CD14-positive monocyte (primary cell): ENCODE data around the gene TNFRSF14. TPM values are rescaled to one million over a fixed set of nuclear protein-coding genes. Genes with fewer than 3 reads are reported as not detected.

Experiments
- DNase-seq, 3 donors: peaks; one replicate each; pipeline ENCODE4 v3.0.0-alpha.2; 2011 to 2022
- H2AFZ ChIP-seq: 2 replicates; pipeline ENCODE4 v1.6.0; 2012; ENCODE audit warnings: mild to moderate bottlenecking, low read depth, low read length, inconsistent platforms; ENCODE audit not compliant: insufficient read depth, poor library complexity, severe bottlenecking
- H3K27ac ChIP-seq, 2 donors: 1 replicate in 1 of 2; 2 replicates in 1 of 2; pipeline ENCODE4 v1.5.1; 2012 to 2013; ENCODE audit warnings: low read length in 2 of 2, control low read depth in 1 of 2, inconsistent platforms in 1 of 2, low read depth in 1 of 2, mild to moderate bottlenecking in 1 of 2
- H3K27me3 ChIP-seq, 2 donors: one replicate each; pipeline versions ENCODE4 v1.6.0 to v1.6.1; 2011 to 2013; ENCODE audit warnings: low read length in 2 of 2; ENCODE audit not compliant: control insufficient read depth in 2 of 2, insufficient read depth in 2 of 2
- H3K36me3 ChIP-seq, 2 donors: replicated peaks in 1 of 2; 1 replicate in 1 of 2; 2 replicates in 1 of 2; pipeline versions ENCODE4 v1.5.1 to v1.6.1; 2012 to 2013; ENCODE audit warnings: low read length in 2 of 2, control low read depth in 1 of 2, inconsistent platforms in 1 of 2, mild to moderate bottlenecking in 1 of 2; ENCODE audit not compliant: insufficient read depth in 2 of 2, control insufficient read depth in 1 of 2
- H3K4me1 ChIP-seq, 2 donors: 1 replicate in 1 of 2; 2 replicates in 1 of 2; pipeline versions ENCODE4 v1.5.1 to v1.6.1; 2012 to 2013; ENCODE audit warnings: low read length in 2 of 2, control low read depth in 1 of 2, inconsistent platforms in 1 of 2, mild to moderate bottlenecking in 1 of 2, moderate library complexity in 1 of 2; ENCODE audit not compliant: insufficient read depth in 2 of 2, control insufficient read depth in 1 of 2
- H3K4me2 ChIP-seq: replicated peaks from 2 replicates; pipeline ENCODE3; 2012; ENCODE audit warnings: low read length, moderate library complexity, mild to moderate bottlenecking; ENCODE audit not compliant: poor library complexity, severe bottlenecking; ENCODE audit errors: extremely low read depth
- H3K4me3 ChIP-seq, 3 experiments: fragments of 200-600 bp in 1 of 3; sonication (generic) in 1 of 3; replicated peaks in 1 of 3; 1 replicate in 2 of 3; 2 replicates in 1 of 3; pipeline ENCODE4 v1.5.1; 2011 to 2013; ENCODE audit warnings: low read length in 3 of 3, mild to moderate bottlenecking in 3 of 3, control low read depth in 2 of 3, low read depth in 2 of 3, inconsistent platforms in 1 of 3, moderate library complexity in 1 of 3
- H3K79me2 ChIP-seq: 2 replicates; pipeline ENCODE4 v1.6.0; 2012; ENCODE audit warnings: mild to moderate bottlenecking, control low read depth, inconsistent platforms, low read length, moderate library complexity; ENCODE audit not compliant: insufficient read depth
- H3K9ac ChIP-seq: 2 replicates; pipeline ENCODE4 v1.6.0; 2017; ENCODE audit warnings: low read length, mild to moderate bottlenecking; ENCODE audit not compliant: insufficient read depth, poor library complexity, severe bottlenecking
- H3K9me3 ChIP-seq, 2 donors: replicated peaks in 1 of 2; 1 replicate in 1 of 2; 2 replicates in 1 of 2; pipeline versions ENCODE4 v1.5.1 to v1.6.1; 2012 to 2013; ENCODE audit warnings: low read length in 2 of 2, control low read depth in 1 of 2; ENCODE audit not compliant: control insufficient read depth in 1 of 2, insufficient read depth in 1 of 2
- H4K20me1 ChIP-seq: 2 replicates; pipeline ENCODE4 v1.6.0; 2012; ENCODE audit warnings: mild to moderate bottlenecking, low read length, control low read depth, moderate library complexity; ENCODE audit not compliant: insufficient read depth
- H3K27ac Mint-ChIP-seq, 7 donors: one replicate each; pipeline ENCODE4 v1.8.0; 2020; ENCODE audit warnings: mild to moderate bottlenecking in 7 of 7, mixed read lengths in 7 of 7, moderate library complexity in 6 of 7, inconsistent platforms in 2 of 7
- H3K27me3 Mint-ChIP-seq, 3 donors: one replicate each; pipeline ENCODE4 v1.8.0; 2021 to 2022; ENCODE audit warnings: low read depth in 3 of 3, mild to moderate bottlenecking in 3 of 3, mixed read lengths in 3 of 3, moderate library complexity in 3 of 3, inconsistent platforms in 1 of 3
- H3K36me3 Mint-ChIP-seq, 2 donors: one replicate each; pipeline ENCODE4 v1.8.0; 2020; ENCODE audit warnings: mixed read lengths in 2 of 2, inconsistent platforms in 1 of 2, mild to moderate bottlenecking in 1 of 2
- H3K4me1 Mint-ChIP-seq: one replicate; pipeline ENCODE4 v1.8.0; 2020; ENCODE audit warnings: mild to moderate bottlenecking, mixed read lengths
- H3K4me3 Mint-ChIP-seq, 2 donors: one replicate each; pipeline ENCODE4 v1.8.0; 2020; ENCODE audit warnings: mild to moderate bottlenecking in 2 of 2, mixed read lengths in 2 of 2, moderate library complexity in 1 of 2
- H3K9me3 Mint-ChIP-seq, 7 donors: one replicate each; pipeline ENCODE4 v1.8.0; 2020 to 2022; ENCODE audit warnings: mixed read lengths in 7 of 7, mild to moderate bottlenecking in 6 of 7, moderate library complexity in 6 of 7, inconsistent platforms in 2 of 7
- CTCF ChIP-seq: fragments of 200-600 bp; IDR thresholded peaks from one replicate; pipeline ENCODE4 v1.8.0; 2022; ENCODE audit warnings: antibody characterized with exemption, mild to moderate bottlenecking
- WGBS: methylation state at CpG from one replicate; pipeline ENCODE4 v1.1.5; 2013; ENCODE audit warnings: missing lambda C conversion rate; ENCODE audit not compliant: insufficient coverage; 5-methylcytosine and 5-hydroxymethylcytosine counted together
- intact Hi-C, 2 donors: fragments of 100-400 bp; cut with micrococcal nuclease; formaldehyde crosslinking; loops; one replicate each; pipeline versions ENCODE4 v1.15.0 to v1.15.1; 2023
- polyA plus RNA-seq, 3 donors: library from polyadenylated mRNA; depleted of rRNA in 1 of 3; unstranded in 2 of 3; stranded (reverse) in 1 of 3; fragments of 300-500 nt in 2 of 3; fragments of >200 nt in 1 of 3; fragmentation: Illumina TruSeq in 2 of 3; gene quantifications; 1 replicate in 2 of 3; 2 replicates in 1 of 3; pipeline ENCODE4 v1.2.3, GENCODE V29; 2012 to 2021

TNFRSF14 gene
- polyA plus RNA-seq, 3 donors, result 62.1 to 512 (median 64.4) TPM

- Histone ChIP-seq H3K79me2 (peaks cover 3% of the 10 kb centered on the region), H2AFZ (no peak overlapping the region), H3K9ac (no peak overlapping the region), H3K4me2 (no peak overlapping the region), H3K27me3 (peaks cover 3 to 27% of the 10 kb centered on the region in 2 donors), H3K27ac (no peak overlapping the region), H3K36me3 (no peaks in the 10 kb centered on the region), H4K20me1 (peaks cover 10% of the 10 kb centered on the region), H3K4me1 (peaks cover 9 to 19% of the 10 kb centered on the region in 2 donors), H3K4me3 (no peak overlapping the region), H3K9me3 (no peaks in the 10 kb centered on the region)
- TF ChIP-seq CTCF, result no peak
- Mint-ChIP-seq H3K4me3 (no peak overlapping the region), H3K36me3 (no peaks in the 10 kb centered on the region), H3K27ac (peak overlapping the region in 1 of 7 donors; percentile 18), H3K27me3 (peaks cover 16 to 68% (median 28%) of the 10 kb centered on the region in 3 donors), H3K9me3 (no peaks in the 10 kb centered on the region), H3K4me1 (peaks cover 3% of the 10 kb centered on the region)
- no peak for DNase-seq
- intact Hi-C loops, result loop anchor here in 1 of 2 donors (10.0 kb wide), 1 partner anchor 348 kb away; the partner anchor contains the start of gene FAAP20
- 89% methylated on average over 11 of the region's 11 CpGs for WGBS
Observed at GRCh38 chr1:2542246-2542915, 13.8 kb upstream of the TNFRSF14 start.

GRCh38 chr1:2543543-2544092 is 12.6 kb upstream of the TNFRSF14 start:
- Mint-ChIP-seq H3K4me1 (peaks cover 9% of the 10 kb centered on the region), H3K4me3 (no peak overlapping the region), H3K27ac (no peak overlapping the region), H3K36me3 (no peaks in the 10 kb centered on the region), H3K27me3 (peaks cover 12 to 60% (median 22%) of the 10 kb centered on the region in 3 donors), H3K9me3 (no peaks in the 10 kb centered on the region)
- Histone ChIP-seq H3K4me3 (no peak overlapping the region), H3K27me3 (peaks cover 3 to 27% of the 10 kb centered on the region in 2 donors), H2AFZ (no peak overlapping the region), H3K36me3 (no peaks in the 10 kb centered on the region), H3K27ac (no peak overlapping the region), H3K9me3 (no peaks in the 10 kb centered on the region), H3K4me1 (peaks cover 21 to 31% of the 10 kb centered on the region in 2 donors), H4K20me1 (peaks cover 11% of the 10 kb centered on the region), H3K79me2 (peaks cover 8% of the 10 kb centered on the region), H3K9ac (no peak overlapping the region), H3K4me2 (no peak overlapping the region)
- no peak for TF ChIP-seq CTCF
- intact Hi-C loops, result loop anchor here in 1 of 2 donors (10.0 kb wide), 1 partner anchor 349 kb away; the partner anchor contains the start of gene FAAP20
- no peak for DNase-seq
- WGBS, result 39% methylated on average over 22 of the region's 26 CpGs
